Globus pallidus (tissue), 1 donor: ENCODE results near the gene SEC14L1.
A peak's percentile ranks its signal among the peaks of the same experiment; 100 is the strongest.

ENCODE experiments used
- DNase-seq: peaks from one replicate; pipeline ENCODE4 v3.0.0-alpha.2; 2015; ENCODE audit warnings: low spot score

Gene SEC14L1

GRCh38 chr17:77163001-77163400 is 22.2 kb downstream of the SEC14L1 start:
- no peak for DNase-seq

- DNase-seq: no peak
Measured at GRCh38 chr17:77163511-77164280, 22.9 kb downstream of the SEC14L1 start.

- DNase-seq: peak; percentile 75
Measured at GRCh38 chr17:77164483-77165091, 23.8 kb downstream of the SEC14L1 start.

GRCh38 chr17:77165577-77165976 is 24.8 kb downstream of the SEC14L1 start:
- no peak for DNase-seq

- no peak for DNase-seq
Measured at GRCh38 chr17:77167472-77168306, 26.9 kb downstream of the SEC14L1 start.

GRCh38 chr17:77173104-77173503 is 32.3 kb downstream of the SEC14L1 start:
- DNase-seq: no peak

- DNase-seq: no peak
Measured at GRCh38 chr17:77174928-77175661, 34.3 kb downstream of the SEC14L1 start.

GRCh38 chr17:77177002-77177741 is 36.4 kb downstream of the SEC14L1 start:
- no peak for DNase-seq

- DNase-seq: no peak
Measured at GRCh38 chr17:77178050-77178449, 37.3 kb downstream of the SEC14L1 start.

- no peak for DNase-seq
Measured at GRCh38 chr17:77178563-77178962, 37.8 kb downstream of the SEC14L1 start.

- no peak for DNase-seq
Measured at GRCh38 chr17:77180503-77181357, 40.0 kb downstream of the SEC14L1 start.

- no peak for DNase-seq
Measured at GRCh38 chr17:77182205-77183172, 41.7 kb downstream of the SEC14L1 start.

GRCh38 chr17:77184474-77184873 is 43.7 kb downstream of the SEC14L1 start:
- no peak for DNase-seq

GRCh38 chr17:77185137-77185536 is 44.4 kb downstream of the SEC14L1 start:
- DNase-seq: no peak

- DNase-seq: no peak
Measured at GRCh38 chr17:77186141-77186604, 45.4 kb downstream of the SEC14L1 start.

GRCh38 chr17:77188084-77189066 is 47.6 kb downstream of the SEC14L1 start:
- DNase-seq: no peak

- DNase-seq: no peak
Measured at GRCh38 chr17:77189148-77189547, 48.4 kb downstream of the SEC14L1 start.

- DNase-seq: no peak
Measured at GRCh38 chr17:77190576-77190975, 49.8 kb downstream of the SEC14L1 start.
